NCI-H1417 treated with DMSO at 0.1 percent for 48 hours (cell line): Measurements from ENCODE around the gene PHLPP2.
"Not testable (repeated sequence)": the region's sequence is repeated elsewhere in the genome, so short reads cannot be mapped to it uniquely, and the experiment has no call there.

Experiments
- DNase-seq: peaks from one replicate; lab custom pipeline; 2025; lab: John Stamatoyannopoulos, UW

The PHLPP2 gene

GRCh38 chr16:71614956-71615355 lies 109.5 kb downstream of the PHLPP2 start:
- not testable (repeated sequence) for DNase-seq

GRCh38 chr16:71610936-71611871 lies 113.3 kb downstream of the PHLPP2 start:
- DNase-seq = no peak

- no peak for DNase-seq
Observed at GRCh38 chr16:71610447-71610846, 114.1 kb downstream of the PHLPP2 start.

- DNase-seq = no peak
Observed at GRCh38 chr16:71609066-71609465, 115.4 kb downstream of the PHLPP2 start.

- DNase-seq = no peak
Observed at GRCh38 chr16:71600822-71601221, 123.7 kb downstream of the PHLPP2 start.

GRCh38 chr16:71598426-71598825 lies 126.1 kb downstream of the PHLPP2 start:
- not testable (repeated sequence) for DNase-seq

- not testable (repeated sequence) for DNase-seq
Observed at GRCh38 chr16:71595340-71595826, 129.1 kb downstream of the PHLPP2 start.
